CD14-positive monocyte (primary cell): ENCODE measurements around the gene PTGR3. TPM values are rescaled to one million over a fixed set of nuclear protein-coding genes. Genes with fewer than 3 reads are reported as not detected.

Experiments used
- DNase-seq, 3 donors: peaks; one replicate each; pipeline ENCODE4 v3.0.0-alpha.2; 2011 to 2022
- H2AFZ ChIP-seq: 2 replicates; pipeline ENCODE4 v1.6.0; 2012; ENCODE audit warnings: mild to moderate bottlenecking, low read depth, low read length, inconsistent platforms; ENCODE audit not compliant: insufficient read depth, poor library complexity, severe bottlenecking
- H3K27ac ChIP-seq, 2 donors: 1 replicate in 1 of 2; 2 replicates in 1 of 2; pipeline ENCODE4 v1.5.1; 2012 to 2013; ENCODE audit warnings: low read length in 2 of 2, control low read depth in 1 of 2, inconsistent platforms in 1 of 2, low read depth in 1 of 2, mild to moderate bottlenecking in 1 of 2
- H3K27me3 ChIP-seq, 2 donors: one replicate each; pipeline versions ENCODE4 v1.6.0 to v1.6.1; 2011 to 2013; ENCODE audit warnings: low read length in 2 of 2; ENCODE audit not compliant: control insufficient read depth in 2 of 2, insufficient read depth in 2 of 2
- H3K36me3 ChIP-seq, 2 donors: replicated peaks in 1 of 2; 1 replicate in 1 of 2; 2 replicates in 1 of 2; pipeline versions ENCODE4 v1.5.1 to v1.6.1; 2012 to 2013; ENCODE audit warnings: low read length in 2 of 2, control low read depth in 1 of 2, inconsistent platforms in 1 of 2, mild to moderate bottlenecking in 1 of 2; ENCODE audit not compliant: insufficient read depth in 2 of 2, control insufficient read depth in 1 of 2
- H3K4me1 ChIP-seq, 2 donors: 1 replicate in 1 of 2; 2 replicates in 1 of 2; pipeline versions ENCODE4 v1.5.1 to v1.6.1; 2012 to 2013; ENCODE audit warnings: low read length in 2 of 2, control low read depth in 1 of 2, inconsistent platforms in 1 of 2, mild to moderate bottlenecking in 1 of 2, moderate library complexity in 1 of 2; ENCODE audit not compliant: insufficient read depth in 2 of 2, control insufficient read depth in 1 of 2
- H3K4me2 ChIP-seq: replicated peaks from 2 replicates; pipeline ENCODE3; 2012; ENCODE audit warnings: low read length, moderate library complexity, mild to moderate bottlenecking; ENCODE audit not compliant: poor library complexity, severe bottlenecking; ENCODE audit errors: extremely low read depth
- H3K4me3 ChIP-seq, 3 experiments: fragments of 200-600 bp in 1 of 3; sonication (generic) in 1 of 3; replicated peaks in 1 of 3; 1 replicate in 2 of 3; 2 replicates in 1 of 3; pipeline ENCODE4 v1.5.1; 2011 to 2013; ENCODE audit warnings: low read length in 3 of 3, mild to moderate bottlenecking in 3 of 3, control low read depth in 2 of 3, low read depth in 2 of 3, inconsistent platforms in 1 of 3, moderate library complexity in 1 of 3
- H3K79me2 ChIP-seq: 2 replicates; pipeline ENCODE4 v1.6.0; 2012; ENCODE audit warnings: mild to moderate bottlenecking, control low read depth, inconsistent platforms, low read length, moderate library complexity; ENCODE audit not compliant: insufficient read depth
- H3K9ac ChIP-seq: 2 replicates; pipeline ENCODE4 v1.6.0; 2017; ENCODE audit warnings: low read length, mild to moderate bottlenecking; ENCODE audit not compliant: insufficient read depth, poor library complexity, severe bottlenecking
- H3K9me3 ChIP-seq, 2 donors: replicated peaks in 1 of 2; 1 replicate in 1 of 2; 2 replicates in 1 of 2; pipeline versions ENCODE4 v1.5.1 to v1.6.1; 2012 to 2013; ENCODE audit warnings: low read length in 2 of 2, control low read depth in 1 of 2; ENCODE audit not compliant: control insufficient read depth in 1 of 2, insufficient read depth in 1 of 2
- H4K20me1 ChIP-seq: 2 replicates; pipeline ENCODE4 v1.6.0; 2012; ENCODE audit warnings: mild to moderate bottlenecking, low read length, control low read depth, moderate library complexity; ENCODE audit not compliant: insufficient read depth
- H3K27ac Mint-ChIP-seq, 7 donors: one replicate each; pipeline ENCODE4 v1.8.0; 2020; ENCODE audit warnings: mild to moderate bottlenecking in 7 of 7, mixed read lengths in 7 of 7, moderate library complexity in 6 of 7, inconsistent platforms in 2 of 7
- H3K27me3 Mint-ChIP-seq, 3 donors: one replicate each; pipeline ENCODE4 v1.8.0; 2021 to 2022; ENCODE audit warnings: low read depth in 3 of 3, mild to moderate bottlenecking in 3 of 3, mixed read lengths in 3 of 3, moderate library complexity in 3 of 3, inconsistent platforms in 1 of 3
- H3K36me3 Mint-ChIP-seq, 2 donors: one replicate each; pipeline ENCODE4 v1.8.0; 2020; ENCODE audit warnings: mixed read lengths in 2 of 2, inconsistent platforms in 1 of 2, mild to moderate bottlenecking in 1 of 2
- H3K4me1 Mint-ChIP-seq: one replicate; pipeline ENCODE4 v1.8.0; 2020; ENCODE audit warnings: mild to moderate bottlenecking, mixed read lengths
- H3K4me3 Mint-ChIP-seq, 2 donors: one replicate each; pipeline ENCODE4 v1.8.0; 2020; ENCODE audit warnings: mild to moderate bottlenecking in 2 of 2, mixed read lengths in 2 of 2, moderate library complexity in 1 of 2
- H3K9me3 Mint-ChIP-seq, 7 donors: one replicate each; pipeline ENCODE4 v1.8.0; 2020 to 2022; ENCODE audit warnings: mixed read lengths in 7 of 7, mild to moderate bottlenecking in 6 of 7, moderate library complexity in 6 of 7, inconsistent platforms in 2 of 7
- CTCF ChIP-seq: fragments of 200-600 bp; IDR thresholded peaks from one replicate; pipeline ENCODE4 v1.8.0; 2022; ENCODE audit warnings: antibody characterized with exemption, mild to moderate bottlenecking
- WGBS: methylation state at CpG from one replicate; pipeline ENCODE4 v1.1.5; 2013; ENCODE audit warnings: missing lambda C conversion rate; ENCODE audit not compliant: insufficient coverage; 5-methylcytosine and 5-hydroxymethylcytosine counted together
- intact Hi-C, 2 donors: fragments of 100-400 bp; cut with micrococcal nuclease; formaldehyde crosslinking; loops; one replicate each; pipeline versions ENCODE4 v1.15.0 to v1.15.1; 2023
- polyA plus RNA-seq, 3 donors: library from polyadenylated mRNA; depleted of rRNA in 1 of 3; unstranded in 2 of 3; stranded (reverse) in 1 of 3; fragments of 300-500 nt in 2 of 3; fragments of >200 nt in 1 of 3; fragmentation: Illumina TruSeq in 2 of 3; gene quantifications; 1 replicate in 2 of 3; 2 replicates in 1 of 3; pipeline ENCODE4 v1.2.3, GENCODE V29; 2012 to 2021

PTGR3 gene
- polyA plus RNA-seq, 3 donors = 15.5 to 27.5 (median 23.6) TPM

- Histone ChIP-seq H3K9me3 (no peaks in the 10 kb centered on the region), H3K27ac (no peak overlapping the region), H3K4me3 (peak overlapping the region in 1 of 3 experiments; percentile 91), H2AFZ (no peak overlapping the region), H4K20me1 (peaks cover 65% of the 10 kb centered on the region), H3K4me1 (peaks cover 46 to 57% of the 10 kb centered on the region in 2 donors), H3K79me2 (peaks cover 70% of the 10 kb centered on the region), H3K4me2 (peak overlapping the region; percentile 93), H3K36me3 (peaks cover 5 to 8% of the 10 kb centered on the region in 2 donors), H3K27me3 (peaks cover 16 to 37% of the 10 kb centered on the region in 2 donors), H3K9ac (no peak overlapping the region)
- intact Hi-C loops = loop anchor here (5.0 to 10.0 kb wide), 4 partner anchors 41 to 142 kb away; no protein-coding TSS in a partner anchor
- H3K27ac Mint-ChIP-seq = no peak overlapping the region
- H3K4me3 Mint-ChIP-seq = peak overlapping the region; percentile 95
- H3K27me3 Mint-ChIP-seq = peaks cover 2 to 38% (median 23%) of the 10 kb centered on the region in 3 donors
- H3K36me3 Mint-ChIP-seq = peaks cover 19 to 31% of the 10 kb centered on the region in 2 donors
- DNase-seq = no peak
- WGBS = 100% methylated on average over 1 of the region's 14 CpGs
- H3K9me3 Mint-ChIP-seq = peaks cover 0 to 1% (median 0%) of the 10 kb centered on the region in 7 donors
- H3K4me1 Mint-ChIP-seq = peaks cover 44% of the 10 kb centered on the region
- no peak for TF ChIP-seq CTCF
These were observed 2.3 kb downstream of the PTGR3 start for GRCh38 chr18:75206452-75207309.

GRCh38 chr18:75205514-75206132 lies 3.3 kb downstream of the PTGR3 start:
- Mint-ChIP-seq H3K27ac (peak overlapping the region in 1 of 7 donors; percentile 57), H3K4me3 (peak overlapping the region; percentile 81 to 96), H3K36me3 (peaks cover 30 to 41% of the 10 kb centered on the region in 2 donors), H3K4me1 (peaks cover 44% of the 10 kb centered on the region), H3K9me3 (peaks cover 0 to 1% (median 0%) of the 10 kb centered on the region in 7 donors), H3K27me3 (peaks cover 2 to 38% (median 23%) of the 10 kb centered on the region in 3 donors)
- no peak overlapping the region for H2AFZ ChIP-seq
- TF ChIP-seq CTCF = no peak
- H3K4me1 ChIP-seq = peaks cover 46 to 57% of the 10 kb centered on the region in 2 donors
- no peak overlapping the region for H3K27ac ChIP-seq
- H3K9me3 ChIP-seq = no peaks in the 10 kb centered on the region
- no peak for DNase-seq
- H3K9ac ChIP-seq = no peak overlapping the region
- H3K4me3 ChIP-seq = peak overlapping the region in 2 of 3 experiments; percentile 31 to 69
- H3K79me2 ChIP-seq = peaks cover 66% of the 10 kb centered on the region
- H3K27me3 ChIP-seq = peaks cover 16 to 37% of the 10 kb centered on the region in 2 donors
- H3K36me3 ChIP-seq = peaks cover 11 to 18% of the 10 kb centered on the region in 2 donors
- intact Hi-C loops = loop anchor here (5.0 to 10.0 kb wide), 4 partner anchors 42 to 141 kb away; no protein-coding TSS in a partner anchor
- WGBS = 60% methylated on average over 1 of the region's 16 CpGs
- peaks cover 76% of the 10 kb centered on the region for H4K20me1 ChIP-seq
- H3K4me2 ChIP-seq = peak overlapping the region; percentile 78
